ENCODE data around the gene CEMIP. TPM values are rescaled to one million over a fixed set of nuclear protein-coding genes. Genes with fewer than 3 reads are reported as not detected.

CEMIP gene
- polyA plus RNA-seq, 3 donors: not detected

DNA sequence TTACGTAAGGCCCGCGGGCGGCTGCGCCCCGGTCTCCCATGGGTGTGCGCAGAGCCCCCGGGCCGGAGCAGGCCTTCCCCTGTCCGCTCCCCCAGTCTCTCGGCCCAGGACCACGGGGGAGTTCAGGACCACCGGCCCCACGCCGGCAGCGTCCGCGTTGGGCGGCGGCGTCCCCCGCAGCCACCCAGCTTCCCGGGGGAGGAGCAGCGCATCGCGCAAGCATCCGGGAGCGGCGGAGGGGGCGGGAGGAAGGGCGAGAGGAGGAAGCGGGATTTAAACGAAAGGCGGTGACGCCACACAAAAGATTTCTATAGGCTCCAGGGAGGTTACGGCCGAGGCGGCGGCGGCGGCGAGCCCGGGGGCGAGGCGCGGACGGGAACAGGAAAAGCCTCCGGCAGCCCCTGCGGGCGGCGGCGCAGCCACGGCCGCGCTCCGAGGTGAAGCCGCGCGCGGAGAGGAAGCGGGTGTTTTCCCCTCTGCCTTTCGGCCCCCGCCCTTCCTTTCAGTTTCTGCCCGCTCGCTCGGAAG is 221.5 kb downstream of the CEMIP start, which contains the start of gene TLNRD1:
TLNRD1 (plus strand) TSS at position 300 of the 528 bp plus-strand sequence. CDS start 1,349 bp downstream, outside the sequence.
- Histone ChIP-seq H3K36me3 (replicated peaks in 1 of 2; ENCODE audit: control insufficient read depth in 1 of 2, insufficient read depth in 2 of 2, low read length in 2 of 2) (peaks cover 7 to 18% of the 10 kb centered on the region in 2 donors), H3K9ac (ENCODE audit: insufficient read depth, low read length, poor library complexity, severe bottlenecking) (peak within 1 kb of the TSS; percentile 90), H3K27me3 (ENCODE audit: control insufficient read depth in 2 of 2, insufficient read depth in 2 of 2, low read length in 2 of 2) (no peaks in the 10 kb centered on the region), H3K4me3 (replicated peaks in 1 of 3; ENCODE audit: low read depth in 2 of 3, low read length in 3 of 3) (peak within 1 kb of the TSS; percentile 70 to 93 (median 92)), H4K20me1 (ENCODE audit: insufficient read depth, low read length) (peaks cover 37% of the 10 kb centered on the region), H2AFZ (ENCODE audit: insufficient read depth, low read depth, low read length, poor library complexity, severe bottlenecking) (peak within 1 kb of the TSS; percentile 91), H3K4me1 (ENCODE audit: control insufficient read depth in 1 of 2, insufficient read depth in 2 of 2, low read length in 2 of 2) (peaks cover 17 to 33% of the 10 kb centered on the region in 2 donors), H3K4me2 (replicated peaks; ENCODE audit: extremely low read depth, low read length, poor library complexity, severe bottlenecking) (peak within 1 kb of the TSS; percentile 91), H3K79me2 (ENCODE audit: insufficient read depth, low read length) (peaks cover 39% of the 10 kb centered on the region), H3K27ac (ENCODE audit: low read depth in 1 of 2, low read length in 2 of 2) (peak within 1 kb of the TSS; percentile 91 to 93), H3K9me3 (replicated peaks in 1 of 2; ENCODE audit: control insufficient read depth in 1 of 2, insufficient read depth in 1 of 2, low read length in 2 of 2) (peaks cover 0 to 3% of the 10 kb centered on the region in 2 donors)
- H3K4me1 Mint-ChIP-seq: peaks cover 36% of the 10 kb centered on the region
- peak within 1 kb of the TSS; percentile 90 to 97 (median 94) for H3K27ac Mint-ChIP-seq
- H3K4me3 Mint-ChIP-seq: peak within 1 kb of the TSS; percentile 94 to 96
- peak; percentile 80 to 87 (median 83) for DNase-seq
- H3K36me3 Mint-ChIP-seq: peaks cover 17 to 19% of the 10 kb centered on the region in 2 donors
- TF ChIP-seq CTCF (IDR thresholded peaks at IDR 0.05): no peak
- peaks cover 0 to 6% (median 0%) of the 10 kb centered on the region in 3 donors for H3K27me3 Mint-ChIP-seq (ENCODE audit: low read depth in 3 of 3)
- peaks cover 0 to 12% (median 3%) of the 10 kb centered on the region in 7 donors for H3K9me3 Mint-ChIP-seq
- under 1% methylated on average over 65 of the region's 66 CpGs for WGBS (ENCODE audit: insufficient coverage)
- intact Hi-C loops (cut with micrococcal nuclease): loop anchor here (5.0 to 10.0 kb wide), 3 partner anchors 54 to 294 kb away; no protein-coding TSS in a partner anchor

Small RNA genes within 50 kb of the gene (small RNA-seq; reads per million reads assigned to genes)
- gene MIR4514 (ENCODE audit: insufficient read length, low read depth) (not detected), gene MIR549A (ENCODE audit: insufficient read length, low read depth) (not detected)

Other genes starting within 250 kb of the CEMIP start
- under 1 TPM; 0.48 to 0.76 (median 0.68) TPM for gene ABHD17C, start 84.1 kb upstream of the CEMIP start, polyA plus RNA-seq
- 10 to 100 TPM in 2 of 3 donors, 1 to 10 TPM in 1; 5.6 to 15.7 (median 13.1) TPM for gene MESD, start 210.4 kb downstream of the CEMIP start, polyA plus RNA-seq
- 10 to 100 TPM in 1 of 3 donors, 1 to 10 TPM in 2; 2.6 to 12.6 (median 3.4) TPM for gene TLNRD1, start 221.6 kb downstream of the CEMIP start, polyA plus RNA-seq